Measurements from ENCODE around the gene PRSS53.

The PRSS53 gene

DNA sequence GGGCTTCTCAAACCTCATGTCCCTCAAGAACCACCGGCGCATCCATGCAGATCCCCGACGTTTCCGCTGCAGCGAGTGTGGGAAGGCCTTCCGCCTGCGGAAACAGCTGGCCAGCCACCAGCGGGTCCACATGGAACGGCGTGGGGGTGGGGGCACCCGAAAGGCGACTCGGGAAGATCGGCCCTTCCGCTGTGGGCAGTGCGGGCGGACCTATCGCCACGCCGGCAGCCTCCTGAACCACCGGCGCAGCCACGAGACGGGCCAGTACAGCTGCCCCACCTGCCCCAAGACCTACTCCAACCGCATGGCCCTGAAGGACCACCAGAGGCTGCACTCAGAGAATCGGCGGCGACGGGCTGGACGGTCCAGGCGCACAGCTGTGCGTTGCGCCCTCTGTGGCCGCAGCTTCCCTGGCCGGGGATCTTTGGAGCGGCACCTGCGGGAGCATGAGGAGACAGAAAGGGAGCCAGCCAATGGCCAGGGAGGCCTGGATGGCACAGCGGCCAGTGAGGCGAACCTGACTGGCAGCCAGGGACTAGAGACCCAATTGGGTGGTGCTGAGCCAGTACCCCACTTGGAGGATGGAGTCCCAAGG lies 8.6 kb downstream of the PRSS53 start:
- no peak for FAIRE-seq
- DNase-seq (ENCODE audit: insufficient read length, low spot score): no peak

DNA sequence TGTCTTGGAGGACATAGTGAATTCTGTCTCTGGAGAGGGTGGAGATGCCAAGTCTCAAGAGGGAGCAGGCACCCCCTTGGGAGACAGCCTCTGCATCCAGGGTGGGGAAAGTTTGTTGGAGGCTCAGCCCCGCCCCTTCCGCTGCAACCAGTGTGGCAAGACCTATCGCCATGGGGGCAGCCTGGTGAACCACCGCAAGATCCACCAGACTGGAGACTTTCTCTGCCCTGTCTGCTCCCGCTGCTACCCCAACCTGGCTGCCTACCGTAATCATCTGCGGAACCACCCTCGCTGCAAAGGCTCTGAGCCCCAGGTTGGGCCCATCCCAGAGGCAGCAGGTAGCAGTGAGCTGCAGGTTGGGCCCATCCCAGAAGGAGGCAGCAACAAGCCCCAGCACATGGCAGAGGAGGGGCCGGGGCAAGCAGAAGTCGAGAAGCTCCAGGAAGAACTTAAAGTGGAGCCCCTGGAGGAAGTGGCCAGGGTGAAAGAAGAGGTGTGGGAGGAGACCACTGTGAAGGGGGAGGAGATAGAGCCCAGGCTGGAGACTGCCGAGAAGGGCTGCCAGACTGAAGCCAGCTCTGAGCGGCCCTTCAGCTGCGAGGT lies 9.3 kb downstream of the PRSS53 start:
- FAIRE-seq (no peak), DNase-seq (ENCODE audit: insufficient read length, low spot score) (no peak)

DNA sequence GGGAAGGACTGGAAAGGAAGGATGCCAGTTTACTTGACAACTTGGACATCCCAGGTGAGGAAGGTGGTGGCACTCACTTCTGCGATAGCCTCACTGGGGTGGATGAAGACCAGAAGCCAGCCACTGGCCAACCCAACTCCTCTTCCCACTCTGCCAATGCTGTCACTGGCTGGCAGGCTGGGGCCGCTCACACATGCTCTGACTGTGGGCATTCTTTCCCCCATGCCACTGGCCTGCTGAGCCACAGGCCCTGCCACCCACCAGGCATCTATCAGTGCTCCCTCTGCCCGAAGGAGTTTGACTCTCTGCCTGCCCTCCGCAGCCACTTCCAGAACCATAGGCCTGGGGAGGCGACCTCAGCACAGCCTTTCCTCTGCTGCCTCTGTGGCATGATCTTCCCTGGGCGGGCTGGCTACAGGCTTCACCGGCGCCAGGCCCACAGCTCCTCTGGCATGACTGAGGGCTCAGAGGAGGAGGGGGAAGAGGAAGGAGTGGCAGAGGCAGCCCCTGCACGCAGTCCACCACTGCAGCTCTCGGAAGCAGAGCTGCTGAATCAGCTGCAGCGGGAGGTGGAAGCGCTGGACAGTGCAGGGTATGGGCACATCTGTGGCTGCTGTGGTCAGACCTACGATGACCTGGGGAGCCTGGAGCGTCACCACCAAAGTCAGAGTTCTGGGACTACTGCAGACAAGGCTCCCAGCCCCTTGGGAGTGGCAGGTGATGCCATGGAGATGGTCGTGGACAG lies 10.0 kb downstream of the PRSS53 start:
- FAIRE-seq (no peak), DNase-seq (ENCODE audit: insufficient read length, low spot score) (no peak)

DNA sequence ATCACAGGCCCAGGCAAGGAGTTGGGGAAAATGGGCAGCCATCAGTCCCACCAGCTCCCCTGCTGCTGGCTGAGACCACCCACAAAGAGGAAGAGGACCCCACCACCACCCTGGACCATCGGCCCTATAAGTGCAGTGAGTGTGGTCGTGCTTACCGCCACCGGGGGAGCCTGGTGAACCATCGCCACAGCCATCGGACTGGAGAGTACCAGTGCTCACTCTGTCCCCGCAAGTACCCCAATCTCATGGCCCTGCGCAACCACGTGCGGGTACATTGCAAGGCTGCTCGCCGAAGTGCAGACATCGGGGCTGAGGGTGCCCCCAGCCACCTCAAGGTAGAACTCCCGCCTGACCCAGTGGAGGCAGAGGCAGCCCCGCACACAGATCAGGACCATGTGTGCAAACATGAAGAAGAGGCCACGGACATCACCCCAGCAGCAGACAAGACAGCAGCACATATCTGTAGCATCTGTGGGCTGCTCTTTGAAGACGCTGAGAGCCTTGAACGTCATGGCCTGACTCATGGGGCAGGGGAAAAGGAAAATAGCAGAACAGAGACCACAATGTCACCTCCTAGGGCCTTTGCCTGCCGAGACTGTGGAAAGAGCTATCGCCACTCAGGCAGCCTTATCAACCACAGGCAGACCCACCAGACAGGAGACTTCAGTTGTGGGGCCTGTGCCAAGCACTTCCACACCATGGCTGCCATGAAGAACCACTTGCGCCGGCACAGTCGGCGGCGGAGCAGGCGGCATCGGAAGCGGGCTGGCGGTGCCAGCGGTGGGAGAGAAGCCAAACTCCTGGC lies 10.9 kb downstream of the PRSS53 start:
- no peak for DNase-seq (ENCODE audit: insufficient read length, low spot score)
- FAIRE-seq: no peak

DNA sequence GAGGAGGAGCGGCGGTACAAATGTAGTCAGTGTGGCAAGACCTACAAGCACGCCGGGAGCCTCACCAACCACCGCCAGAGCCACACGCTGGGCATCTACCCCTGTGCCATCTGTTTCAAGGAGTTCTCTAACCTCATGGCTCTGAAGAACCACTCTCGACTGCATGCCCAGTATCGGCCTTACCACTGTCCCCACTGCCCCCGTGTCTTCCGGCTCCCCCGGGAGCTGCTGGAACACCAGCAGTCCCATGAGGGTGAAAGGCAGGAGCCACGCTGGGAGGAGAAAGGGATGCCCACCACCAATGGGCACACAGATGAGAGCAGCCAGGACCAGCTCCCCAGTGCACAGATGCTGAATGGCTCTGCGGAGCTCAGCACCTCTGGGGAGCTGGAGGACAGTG lies 11.7 kb downstream of the PRSS53 start:
- FAIRE-seq (no peak), DNase-seq (ENCODE audit: insufficient read length, low spot score) (no peak)

DNA sequence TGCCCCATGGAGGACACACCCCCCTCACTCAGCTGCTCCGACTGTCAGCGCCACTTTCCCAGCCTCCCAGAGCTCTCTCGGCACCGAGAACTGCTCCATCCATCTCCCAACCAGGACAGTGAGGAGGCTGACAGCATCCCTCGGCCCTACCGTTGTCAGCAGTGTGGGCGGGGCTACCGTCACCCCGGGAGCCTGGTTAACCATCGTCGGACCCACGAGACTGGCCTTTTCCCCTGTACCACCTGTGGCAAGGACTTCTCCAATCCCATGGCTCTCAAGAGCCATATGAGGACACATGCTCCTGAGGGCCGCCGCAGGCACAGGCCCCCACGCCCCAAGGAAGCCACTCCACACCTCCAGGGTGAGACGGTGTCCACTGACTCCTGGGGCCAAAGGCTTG lies 12.4 kb downstream of the PRSS53 start:
- no peak for DNase-seq (ENCODE audit: insufficient read length, low spot score)
- no peak for FAIRE-seq

DNA sequence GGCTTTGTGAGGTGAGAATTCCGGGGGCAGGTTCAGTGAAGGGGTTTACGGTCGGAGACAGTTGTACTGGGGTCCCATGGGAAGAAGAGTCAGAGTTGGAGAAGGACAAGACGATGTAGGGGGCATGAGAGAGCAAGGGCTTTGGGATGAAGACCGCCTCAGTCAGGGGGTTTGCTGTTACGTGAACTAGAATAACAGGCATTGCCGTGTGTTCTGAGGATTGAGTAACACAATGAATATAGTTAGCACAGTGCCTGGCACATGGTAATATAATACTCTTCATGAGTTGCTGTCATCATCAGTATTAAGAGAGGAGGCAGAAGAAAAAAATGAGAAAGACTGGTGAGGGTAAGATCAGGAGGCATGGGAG lies 13.9 kb downstream of the PRSS53 start:
- DNase-seq (ENCODE audit: insufficient read length, low spot score) (no peak), FAIRE-seq (no peak)

DNA sequence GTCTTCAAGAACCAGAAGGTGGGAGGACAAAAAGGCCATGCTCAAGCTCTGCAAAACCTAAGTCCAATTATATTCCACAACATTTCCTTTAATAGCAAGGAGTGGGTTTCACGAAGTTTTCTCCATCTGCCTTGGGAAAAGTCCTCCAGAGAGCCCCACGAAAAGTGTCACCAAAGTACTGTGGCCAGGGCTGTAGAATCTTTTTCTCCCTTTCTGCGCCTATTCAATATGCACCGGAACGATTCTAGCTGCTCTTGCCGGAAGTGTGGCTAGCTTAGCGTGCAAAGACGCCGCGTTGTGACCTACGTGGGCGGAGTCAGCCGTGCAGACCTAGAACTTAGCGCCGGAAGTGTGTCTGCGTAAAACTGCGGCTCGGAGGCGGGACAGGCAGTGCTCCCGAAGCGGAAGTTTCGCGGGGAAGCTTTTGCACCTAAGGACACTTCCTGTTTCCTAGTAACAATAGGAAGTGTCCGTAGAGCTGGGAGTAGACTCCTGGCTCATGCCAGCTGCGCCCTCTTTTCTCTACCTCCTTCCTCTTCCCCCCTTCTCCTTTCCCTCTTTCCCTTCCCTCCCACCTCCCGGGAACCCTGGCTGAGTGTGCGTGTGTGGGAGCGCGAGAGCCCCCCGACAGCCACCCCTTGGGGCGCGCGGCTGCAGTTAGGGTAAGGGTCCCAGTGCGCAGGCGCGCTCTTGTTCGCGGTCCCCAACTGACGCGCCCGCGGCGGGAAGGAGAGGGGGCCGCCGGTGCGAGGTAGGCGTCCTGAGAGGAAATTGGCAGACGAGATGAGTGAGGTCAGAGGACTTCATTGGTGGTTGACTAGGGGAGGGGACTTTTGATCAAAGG lies 14.6 kb downstream of the PRSS53 start, which contains the start of the genes ZNF646 and ZNF668:
Gene ZNF646 (plus strand): TSS at position 453 of the 844 bp plus-strand sequence. CDS start 1,903 bp downstream, outside the sequence.
Gene ZNF668 (minus strand): TSS at position 271 of the 844 bp plus-strand sequence. CDS start 9,781 bp downstream, outside the sequence.
- peak; percentile 98 for DNase-seq (ENCODE audit: insufficient read length, low spot score)
- FAIRE-seq: peak; percentile 92

DNA sequence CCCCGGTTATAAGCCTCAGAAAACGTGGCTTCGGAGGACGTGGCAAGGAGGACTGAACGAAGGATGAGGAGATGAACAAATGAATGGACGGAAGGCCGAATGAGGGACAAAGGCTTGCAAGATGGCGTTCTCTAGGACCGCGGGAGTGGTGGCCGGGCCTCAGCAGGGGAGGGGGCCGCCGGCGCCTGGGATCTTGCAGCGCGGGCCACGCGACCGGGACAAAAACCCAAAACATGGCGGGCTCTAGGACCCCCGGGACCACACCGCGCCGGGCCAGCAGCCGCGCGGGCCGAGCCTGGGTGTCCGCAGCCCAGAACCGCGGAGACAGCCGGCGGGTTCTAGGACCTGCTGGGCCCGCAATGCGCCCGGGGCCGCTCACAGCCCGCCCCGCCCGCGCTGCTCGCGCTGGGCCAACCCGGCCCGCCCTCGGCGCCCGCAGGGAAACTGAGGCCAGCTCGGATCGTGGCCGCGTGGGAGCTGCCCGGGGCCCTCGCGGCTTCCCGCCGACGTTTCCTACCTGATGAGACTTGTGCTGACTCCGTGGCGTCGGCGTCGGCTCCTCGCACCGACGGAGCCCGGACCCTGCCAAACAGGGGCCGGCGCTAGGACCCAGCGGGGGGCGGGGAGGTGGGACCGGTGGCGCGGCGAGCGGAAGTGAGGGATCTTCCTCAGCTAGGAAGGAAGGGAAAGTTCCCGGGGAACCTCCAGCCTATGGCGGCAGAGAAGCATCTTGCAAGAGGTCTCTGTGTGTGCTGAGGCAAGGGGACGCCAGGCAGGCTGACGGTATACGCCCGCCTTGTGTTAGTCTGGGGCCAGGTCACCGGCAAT lies 15.4 kb downstream of the PRSS53 start:
- DNase-seq (ENCODE audit: insufficient read length, low spot score): peak; percentile 77
- no peak for FAIRE-seq

DNA sequence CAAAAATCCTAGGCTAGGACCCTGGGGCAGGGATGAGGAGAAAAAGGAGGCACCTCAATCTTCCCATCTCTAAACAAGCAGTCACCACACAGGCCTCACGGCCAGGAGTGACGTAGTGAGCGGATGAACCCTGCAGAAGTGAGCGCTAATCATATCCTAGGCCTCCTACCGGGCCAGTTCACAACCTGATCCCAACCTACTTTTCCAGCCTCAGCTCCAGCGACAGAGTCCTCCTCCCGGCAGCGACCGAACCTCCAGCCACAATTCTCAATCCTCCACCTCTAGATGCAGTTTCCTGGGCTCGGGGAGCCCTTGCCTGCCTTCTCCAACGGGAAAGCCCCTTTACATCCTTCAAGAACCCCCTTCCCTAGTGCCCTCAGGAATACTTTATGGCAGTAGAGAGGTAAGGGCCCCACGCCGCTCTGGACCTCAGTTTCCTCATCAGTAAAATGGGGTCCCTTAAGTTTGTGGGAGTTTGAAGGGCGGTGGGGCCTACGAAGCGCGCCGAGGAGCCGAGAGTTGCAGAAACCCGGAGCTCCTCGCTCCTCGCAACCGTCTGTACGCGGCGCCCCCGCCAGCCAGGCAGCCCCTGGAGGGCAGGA lies 16.1 kb downstream of the PRSS53 start:
- peak; percentile 42 for DNase-seq (ENCODE audit: insufficient read length, low spot score)
- peak; percentile 81 for FAIRE-seq

DNA sequence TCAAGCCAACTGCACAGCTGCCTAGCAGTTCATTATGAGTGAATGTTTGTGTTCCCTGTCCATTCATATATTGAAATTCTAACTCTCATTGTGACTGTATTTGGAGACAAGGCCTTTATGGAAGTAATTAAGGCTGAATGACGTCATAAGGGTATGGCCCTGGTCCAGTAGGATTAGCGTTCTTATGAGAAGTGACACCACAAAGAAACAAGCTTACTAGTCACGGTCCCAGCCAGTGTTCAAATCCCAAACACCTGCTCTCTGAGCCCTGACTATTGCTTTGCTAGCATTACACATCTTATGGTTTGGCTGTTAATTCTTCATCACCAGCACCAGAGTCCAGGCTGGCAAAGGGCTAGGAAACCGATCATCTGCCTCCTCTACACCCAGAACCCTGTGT lies 16.9 kb downstream of the PRSS53 start:
- DNase-seq (ENCODE audit: insufficient read length, low spot score) (no peak), FAIRE-seq (no peak)

DNA sequence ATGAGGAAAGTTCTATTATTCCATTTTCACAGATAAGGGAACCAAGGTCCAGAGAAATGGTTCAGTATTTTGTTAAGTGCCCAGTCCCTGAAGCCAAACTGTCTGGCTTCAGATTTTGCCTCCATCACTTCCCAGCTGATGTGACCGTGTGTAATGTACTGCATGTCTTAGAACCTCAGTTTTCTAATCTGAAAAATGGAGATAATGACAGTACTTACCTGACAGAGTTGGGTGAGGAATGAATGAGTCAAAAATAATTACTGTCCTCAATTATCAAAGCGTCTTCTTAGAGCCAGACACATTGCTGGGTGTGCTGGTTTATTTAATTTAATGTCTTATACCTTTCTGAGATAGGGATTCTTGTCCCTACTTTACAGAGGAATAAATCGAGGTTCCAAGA lies 21.4 kb downstream of the PRSS53 start:
- no peak for FAIRE-seq
- DNase-seq (ENCODE audit: insufficient read length, low spot score): no peak

DNA sequence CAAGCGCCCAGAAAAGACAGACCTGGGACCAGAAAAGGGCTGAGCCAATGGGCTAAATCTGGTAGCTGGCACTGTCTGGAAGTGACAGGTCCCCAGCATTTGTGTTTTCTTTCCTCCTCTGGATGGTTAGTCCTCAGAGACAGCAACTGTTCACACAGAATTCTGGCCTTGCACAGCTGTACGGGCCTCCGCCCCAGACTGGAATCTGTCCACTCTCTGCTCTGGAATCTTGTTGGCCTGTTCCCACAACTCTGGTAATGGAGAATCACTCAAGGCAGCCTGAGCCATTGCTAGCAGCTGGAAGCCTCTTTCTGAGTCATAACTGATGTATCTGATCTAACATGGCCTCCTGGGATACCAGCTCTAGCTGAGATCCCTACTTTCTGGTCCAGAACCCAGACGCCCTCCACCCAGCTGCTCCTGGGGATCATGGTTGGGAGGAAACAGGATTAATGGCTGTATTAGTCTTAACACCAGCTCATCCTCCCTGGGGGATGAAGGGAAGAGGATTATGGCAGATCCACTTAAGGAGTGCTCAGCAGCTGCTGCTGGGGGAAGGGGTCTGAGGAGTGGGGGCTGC lies 23.8 kb downstream of the PRSS53 start:
- FAIRE-seq: no peak
- no peak for DNase-seq (ENCODE audit: insufficient read length, low spot score)

DNA sequence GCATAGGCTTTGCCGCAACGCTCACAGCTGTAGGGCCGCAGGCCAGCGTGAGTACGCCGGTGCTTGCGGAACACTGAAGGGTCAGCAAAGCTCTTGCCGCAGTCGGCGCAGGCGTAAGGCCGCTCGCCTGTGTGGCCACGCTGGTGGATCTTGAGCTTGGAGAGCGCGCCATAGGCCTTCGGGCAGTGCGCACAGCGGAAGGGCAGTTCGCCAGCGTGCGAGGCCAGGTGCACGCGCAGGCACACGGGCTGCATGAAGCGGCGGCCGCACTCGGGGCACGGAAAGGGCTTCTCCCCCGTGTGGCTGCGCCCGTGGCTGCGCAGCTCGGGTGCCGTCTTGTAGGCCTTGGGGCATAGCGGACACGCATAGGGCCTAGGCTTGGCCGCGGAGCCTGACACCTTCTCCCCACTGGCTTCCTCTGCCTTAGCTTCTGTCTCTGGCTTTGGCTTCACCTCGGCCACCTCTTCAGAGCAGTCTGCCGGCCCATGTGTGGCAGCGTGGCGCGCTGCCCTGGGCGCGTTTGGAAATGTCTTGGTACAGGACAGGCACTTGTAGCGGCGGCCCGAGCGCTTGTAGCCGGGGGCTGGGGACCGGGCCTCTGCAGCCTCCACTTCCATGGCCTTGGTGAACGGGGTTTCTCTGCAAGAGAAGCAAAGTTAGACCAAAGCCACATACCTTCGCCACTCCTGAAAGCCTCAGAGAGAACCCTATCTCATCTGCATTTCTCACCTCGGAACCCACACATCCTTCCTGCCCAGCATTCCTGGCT lies 24.7 kb downstream of the PRSS53 start:
- FAIRE-seq (no peak), DNase-seq (ENCODE audit: insufficient read length, low spot score) (no peak)

DNA sequence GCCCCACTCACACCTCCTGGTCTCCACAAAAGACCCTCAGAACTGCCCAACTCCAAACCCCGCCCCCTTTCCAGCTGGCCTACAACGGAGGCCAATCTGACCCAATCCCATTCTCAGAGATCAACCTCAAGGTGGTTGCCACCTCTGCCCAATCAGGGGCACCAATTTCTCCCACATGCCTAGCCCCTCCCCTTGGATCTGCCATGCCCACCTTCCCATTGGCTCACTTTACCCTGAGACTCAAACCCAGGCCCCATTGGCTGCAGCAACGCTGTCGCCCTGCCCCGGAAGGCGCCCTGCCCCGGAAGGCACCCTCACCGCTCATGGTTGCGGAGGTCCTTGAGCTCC lies 25.3 kb downstream of the PRSS53 start:
- no peak for FAIRE-seq
- no peak for DNase-seq (ENCODE audit: insufficient read length, low spot score)

DNA sequence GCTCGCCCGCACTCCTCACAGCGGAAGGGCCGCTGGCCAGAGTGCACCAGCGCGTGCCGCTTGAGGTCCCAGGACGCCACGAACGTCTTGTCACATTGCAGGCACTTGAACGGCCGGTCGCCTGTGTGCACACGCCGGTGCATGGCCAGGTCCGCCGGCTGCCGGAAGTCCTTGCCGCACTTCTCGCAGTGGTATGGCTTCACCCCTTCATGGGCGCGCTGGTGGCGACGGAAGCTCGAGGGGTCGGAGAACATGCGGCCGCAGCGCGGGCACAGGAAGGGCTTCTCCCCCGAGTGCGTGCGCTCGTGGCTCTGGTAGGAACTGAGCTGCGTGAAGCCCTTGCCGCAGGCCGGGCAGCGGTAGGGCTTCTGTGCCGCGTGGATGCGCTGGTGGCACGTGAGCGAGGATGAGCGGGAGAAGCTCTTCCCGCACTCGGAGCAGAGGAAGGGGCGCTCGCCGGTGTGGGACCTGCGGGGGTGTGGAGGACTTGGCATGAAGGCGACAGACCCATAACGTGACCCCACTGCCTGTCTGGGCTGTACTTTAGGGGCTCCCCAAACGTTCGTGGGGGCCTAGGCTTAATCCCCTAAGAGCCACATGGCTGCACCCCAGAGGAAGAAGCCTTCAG lies 26.8 kb downstream of the PRSS53 start:
- FAIRE-seq (no peak), DNase-seq (ENCODE audit: insufficient read length, low spot score) (no peak)

DNA sequence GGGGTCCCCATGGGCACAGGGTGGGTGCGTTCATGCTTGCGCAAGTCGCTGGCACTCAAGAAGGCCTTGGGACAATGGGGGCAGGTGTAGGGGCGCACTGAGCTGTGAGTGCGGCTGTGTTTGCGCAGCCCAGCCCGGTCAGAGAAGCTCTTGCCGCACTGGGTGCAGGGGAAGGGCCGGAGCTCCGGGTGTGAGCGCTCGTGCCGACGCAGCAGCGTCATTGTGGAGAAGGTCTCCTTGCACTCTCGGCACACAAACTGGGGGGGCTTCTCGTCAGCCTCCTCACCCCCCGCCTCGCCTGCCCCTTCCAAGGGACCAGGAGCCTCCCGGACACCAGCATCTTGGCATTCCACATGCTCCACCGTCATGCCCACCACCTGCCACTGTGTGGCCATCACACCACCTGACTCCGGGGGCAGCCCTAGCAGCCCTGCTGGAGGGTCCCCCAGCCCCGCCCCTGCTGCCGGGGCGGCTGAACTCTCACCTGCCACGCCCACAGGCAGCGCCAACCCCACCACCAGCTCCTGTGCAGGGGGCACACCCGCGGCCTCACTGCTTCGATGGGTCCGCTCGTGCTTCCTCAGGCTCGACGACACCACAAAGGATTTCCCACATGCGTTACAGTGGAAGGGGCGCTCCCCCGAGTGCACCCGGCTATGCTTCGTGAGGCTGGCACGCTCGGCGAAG lies 27.5 kb downstream of the PRSS53 start:
- FAIRE-seq (no peak), DNase-seq (ENCODE audit: insufficient read length, low spot score) (no peak)

Data from GM19239 (cell line).